ENCODE data around the gene ALDH1B1. TPM values are rescaled to one million over a fixed set of nuclear protein-coding genes. Genes with fewer than 3 reads are reported as not detected.
A peak's percentile ranks its signal among the peaks of the same experiment; 100 is the strongest.

Gene ALDH1B1
- total and polyA plus RNA-seq, 2 of the 13 experiments (the other 11 are each of a cell fraction or from before 2014, with no cell fraction given): 45.1 to 125 TPM

DNA sequence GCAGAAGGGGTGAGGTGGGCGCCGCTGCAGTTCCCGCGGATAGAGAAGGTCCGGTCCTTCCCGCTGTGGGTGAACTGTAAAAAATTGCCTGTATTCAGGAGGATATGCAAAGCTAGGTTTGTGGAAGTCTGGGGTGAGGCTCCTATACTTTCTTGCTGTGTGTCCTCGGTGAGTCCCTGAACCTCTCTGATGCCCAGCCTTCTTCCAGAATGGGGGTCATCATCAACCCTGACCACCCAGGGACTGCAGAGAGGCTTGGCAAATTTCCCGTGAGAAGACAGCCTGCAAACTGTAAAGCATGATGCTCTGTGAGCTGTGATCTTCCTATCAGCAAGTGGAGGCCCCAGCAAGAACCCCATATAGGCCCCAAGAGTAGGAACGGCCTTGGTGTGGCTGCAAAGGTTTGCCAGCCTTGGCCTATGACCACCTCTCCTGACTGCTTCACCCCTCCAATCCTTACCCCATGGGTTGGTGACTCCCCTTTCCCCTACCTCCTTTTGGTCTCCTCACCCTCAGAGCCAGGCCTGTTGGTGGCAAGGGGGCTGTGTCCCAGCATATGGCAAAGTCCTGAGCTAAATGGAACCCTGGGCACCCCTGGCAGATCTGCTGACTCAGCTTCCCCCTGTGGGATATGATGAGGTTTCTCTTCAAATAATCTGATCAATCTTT lies 760 bp downstream of the ALDH1B1 start (continued):
- TF ChIP-seq, protein P1, sequence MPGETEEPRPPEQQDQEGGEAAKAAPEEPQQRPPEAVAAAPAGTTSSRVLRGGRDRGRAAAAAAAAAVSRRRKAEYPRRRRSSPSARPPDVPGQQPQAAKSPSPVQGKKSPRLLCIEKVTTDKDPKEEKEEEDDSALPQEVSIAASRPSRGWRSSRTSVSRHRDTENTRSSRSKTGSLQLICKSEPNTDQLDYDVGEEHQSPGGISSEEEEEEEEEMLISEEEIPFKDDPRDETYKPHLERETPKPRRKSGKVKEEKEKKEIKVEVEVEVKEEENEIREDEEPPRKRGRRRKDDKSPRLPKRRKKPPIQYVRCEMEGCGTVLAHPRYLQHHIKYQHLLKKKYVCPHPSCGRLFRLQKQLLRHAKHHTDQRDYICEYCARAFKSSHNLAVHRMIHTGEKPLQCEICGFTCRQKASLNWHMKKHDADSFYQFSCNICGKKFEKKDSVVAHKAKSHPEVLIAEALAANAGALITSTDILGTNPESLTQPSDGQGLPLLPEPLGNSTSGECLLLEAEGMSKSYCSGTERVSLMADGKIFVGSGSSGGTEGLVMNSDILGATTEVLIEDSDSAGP (CRISPR knock-in tag; IDR thresholded peaks at IDR 0.05; ENCODE audit: borderline replicate concordance): peak; percentile 19; the same call in 1 of the 2 replicates
- TF ChIP-seq ZC3H13 (CRISPR knock-in tag; IDR thresholded peaks at IDR 0.05) (peak; percentile 39; the same call in 1 of the 2 replicates), MAFK (conservative IDR thresholded peaks at IDR 0.05 in 1 of 2, IDR thresholded peaks at IDR 0.05 in 1 of 2; ENCODE audit: low read length in 2 of 2) (peak; percentile 96 to 97), ZC3H4 (CRISPR knock-in tag; IDR thresholded peaks at IDR 0.05; ENCODE audit: borderline replicate concordance) (peak; percentile 14; the same call in 1 of the 2 replicates), ZEB1 (IDR thresholded peaks at IDR 0.05; ENCODE audit: insufficient replicate concordance, low read depth) (peak; percentile 12), HNRNPL (IDR thresholded peaks at IDR 0.05; ENCODE audit: low read depth, low read length) (peak; percentile 60; the same call in 1 of the 2 replicates), MEIS1 (CRISPR knock-in tag; IDR thresholded peaks at IDR 0.05; ENCODE audit: borderline replicate concordance) (0 out of 2 replicates have a peak, but pooled peaks have one; percentile 13), YY1 (IDR thresholded peaks at IDR 0.05; ENCODE audit: insufficient read depth, insufficient replicate concordance, low read depth, low read length) (no peak), ISL2 (CRISPR knock-in tag; IDR thresholded peaks at IDR 0.05) (no peak), MXD4 (CRISPR knock-in tag; IDR thresholded peaks at IDR 0.05) (no peak), PTBP1 (IDR thresholded peaks at IDR 0.05; ENCODE audit: low read depth, low read length, poor library complexity, severe bottlenecking) (peak; percentile 3), ZMYM3 (CRISPR knock-in tag; IDR thresholded peaks at IDR 0.05) (peak; percentile 96), ZFAT (CRISPR knock-in tag; conservative IDR thresholded peaks at IDR 0.05) (no peak), ZSCAN22 (CRISPR knock-in tag; IDR thresholded peaks at IDR 0.05) (no peak), MEF2D (CRISPR knock-in tag; IDR thresholded peaks at IDR 0.05) (0 out of 2 replicates have a peak, but pooled peaks have one; percentile 11), FOXA1 (IDR thresholded peaks at IDR 0.05) (no peak), FOXA1 (CRISPR knock-in tag; IDR thresholded peaks at IDR 0.05) (no peak), PAX8 (CRISPR knock-in tag; IDR thresholded peaks at IDR 0.05; ENCODE audit: borderline replicate concordance) (no peak), ZFX (CRISPR knock-in tag; IDR thresholded peaks at IDR 0.05; ENCODE audit: low read depth) (peak; percentile 11; the same call in 1 of the 2 replicates), MAFG (CRISPR knock-in tag; IDR thresholded peaks at IDR 0.05) (peak; percentile 68; the same call in 1 of the 2 replicates), ZFP36 (IDR thresholded peaks at IDR 0.05; ENCODE audit: borderline replicate concordance, low read depth, low read length, partially characterized antibody) (peak; percentile 36), GATAD2A (CRISPR knock-in tag; IDR thresholded peaks at IDR 0.05) (0 out of 2 replicates have a peak, but pooled peaks have one; percentile 4), RBM22 (optimal IDR thresholded peaks at IDR 0.05; ENCODE audit: low read length) (peak; percentile 26)

Measured in HepG2 (cell line).